SK-N-SH (cell line): Measurements from ENCODE around the gene CPHXL2. TPM values are rescaled to one million over a fixed set of nuclear protein-coding genes. Genes with fewer than 3 reads are reported as not detected.

Source experiments
- CTCF ChIA-PET: fragments of 300-600, 350-600 bp; formaldehyde crosslinking; extraction: SDS; loops from one replicate; lab custom pipeline; 2021; lab: Yijun Ruan, JAX
- POLR2A ChIA-PET: fragments of 350-600 bp; sonication (Branson Sonifier 250); formaldehyde crosslinking; extraction: SDS; loops from one replicate; lab custom pipeline; 2020; ENCODE audit warnings: antibody characterized with exemption, inconsistent platforms; lab: Yijun Ruan, JAX
- DNase-seq: peaks from one replicate; pipeline ENCODE4 v3.0.0; 2012
- H2AFZ ChIP-seq: fragments of 200-600 bp; sonication (generic); 2 replicates; pipeline ENCODE4 v1.8.1; 2016; ENCODE audit warnings: antibody characterized with exemption, mild to moderate bottlenecking, low read depth
- H3F3A ChIP-seq: fragments of 200-600 bp; sonication (generic); replicated peaks from 2 replicates; pipeline ENCODE3; 2016; ENCODE audit warnings: antibody characterized with exemption, mild to moderate bottlenecking; ENCODE audit not compliant: insufficient read depth
- H3K27ac ChIP-seq, 2 experiments: fragments of 200-500 bp in 1 of 2; fragments of 200-600 bp in 1 of 2; sonication (Bioruptor generic) in 1 of 2; sonication (generic), shearing (Covaris generic) in 1 of 2; 2 replicates each; pipeline versions ENCODE4 v1.5.1 to v1.6.1; 2014 to 2016; ENCODE audit warnings: low read depth in 2 of 2, inconsistent platforms in 1 of 2, low read length in 1 of 2, mild to moderate bottlenecking in 1 of 2, mixed read lengths in 1 of 2
- H3K27me3 ChIP-seq: fragments of 200-600 bp; sonication (generic), shearing (Covaris generic); 2 replicates; pipeline ENCODE4 v1.6.1; 2016; ENCODE audit warnings: mixed run types; ENCODE audit not compliant: insufficient read depth
- H3K36me3 ChIP-seq, 2 experiments: fragments of 200-500 bp in 1 of 2; fragments of 200-600 bp in 1 of 2; sonication (Bioruptor generic) in 1 of 2; sonication (generic) in 1 of 2; replicated peaks in 1 of 2; 2 replicates each; pipeline versions ENCODE3 to v1.5.1; 2014 to 2016; ENCODE audit warnings: low read length in 1 of 2, mild to moderate bottlenecking in 1 of 2; ENCODE audit not compliant: insufficient read depth in 2 of 2, control insufficient read depth in 1 of 2
- H3K4me1 ChIP-seq, 2 experiments: fragments of 200-500 bp in 1 of 2; fragments of 200-600 bp in 1 of 2; sonication (Bioruptor generic) in 1 of 2; sonication (generic), shearing (Covaris generic) in 1 of 2; 2 replicates each; pipeline versions ENCODE4 v1.5.1 to v1.6.1; 2014 to 2016; ENCODE audit warnings: low read depth in 1 of 2, low read length in 1 of 2, mixed run types in 1 of 2; ENCODE audit not compliant: insufficient read depth in 2 of 2, control insufficient read depth in 1 of 2
- H3K4me2 ChIP-seq: fragments of 200-600 bp; sonication (generic), shearing (Covaris generic); 2 replicates; pipeline ENCODE4 v1.6.1; 2017; ENCODE audit warnings: mixed run types
- H3K4me3 ChIP-seq, 2 experiments: fragments of 200-500 bp in 1 of 2; fragments of 200-600 bp in 1 of 2; sonication (Bioruptor generic) in 1 of 2; sonication (generic), shearing (Covaris generic) in 1 of 2; 2 replicates each; pipeline versions ENCODE4 v1.5.1 to v1.8.1; 2014 to 2016; ENCODE audit warnings: low read depth in 2 of 2, inconsistent platforms in 1 of 2, low read length in 1 of 2, mild to moderate bottlenecking in 1 of 2, mixed read lengths in 1 of 2, moderate library complexity in 1 of 2
- H3K79me2 ChIP-seq: fragments of 200-600 bp; sonication (generic); 2 replicates; pipeline ENCODE4 v1.8.1; 2017; ENCODE audit warnings: mild to moderate bottlenecking; ENCODE audit not compliant: insufficient read depth
- H3K9ac ChIP-seq: fragments of 200-600 bp; sonication (generic); 2 replicates; pipeline ENCODE4 v1.6.1; 2017; ENCODE audit warnings: mixed run types
- H3K9me2 ChIP-seq: fragments of 200-600 bp; sonication (generic); 2 replicates; pipeline ENCODE4 v1.6.1; 2017; ENCODE audit warnings: mixed run types
- H3K9me3 ChIP-seq: fragments of 200-600 bp; sonication (generic); 2 replicates; pipeline ENCODE4 v1.6.1; 2017; ENCODE audit warnings: mixed run types, mild to moderate bottlenecking, moderate library complexity
- H4K20me1 ChIP-seq: fragments of 200-600 bp; sonication (generic); 2 replicates; pipeline ENCODE4 v1.6.1; 2017; ENCODE audit warnings: mild to moderate bottlenecking, mixed run types; ENCODE audit not compliant: insufficient read depth
- CHD2 ChIP-seq: fragments of 150-350 bp; IDR thresholded peaks from 2 replicates; pipeline ENCODE4 v1.6.1; 2018; ENCODE audit warnings: low read length; ENCODE audit not compliant: partially characterized antibody
- EZH2phosphoT487 ChIP-seq: fragments of 200-600 bp; sonication (generic); IDR thresholded peaks from 2 replicates; pipeline ENCODE4 v1.6.1; 2017; ENCODE audit warnings: low read depth, mixed run types, mild to moderate bottlenecking, antibody characterized with exemption, moderate library complexity, borderline replicate concordance
- MEF2A ChIP-seq: IDR thresholded peaks from 2 replicates; pipeline ENCODE4 v1.4.0; 2012; ENCODE audit warnings: low read depth, borderline replicate concordance
- NFIC ChIP-seq: IDR thresholded peaks from 2 replicates; pipeline ENCODE4 v1.4.0; 2012; ENCODE audit warnings: borderline replicate concordance
- RAD21 ChIP-seq: IDR thresholded peaks from 2 replicates; pipeline ENCODE4 v1.6.1; 2012; ENCODE audit warnings: mild to moderate bottlenecking, low read length
- RFX5 ChIP-seq: IDR thresholded peaks from 2 replicates; pipeline ENCODE4 v1.6.1; 2012; ENCODE audit warnings: mild to moderate bottlenecking, improper control_type of control experiment, low read length
- TAF1 ChIP-seq: IDR thresholded peaks from 2 replicates; pipeline ENCODE4 v1.6.1; 2012; ENCODE audit warnings: low read depth, mild to moderate bottlenecking, low read length, moderate library complexity, borderline replicate concordance
- TCF12 ChIP-seq: IDR thresholded peaks from 2 replicates; pipeline ENCODE4 v1.4.0; 2012
- WGBS: methylation state at CpG from one replicate; pipeline ENCODE4 v1.1.6; 2017; ENCODE audit warnings: low lambda C conversion rate; 5-methylcytosine and 5-hydroxymethylcytosine counted together
- polyA plus RNA-seq, 3 experiments: library from polyadenylated mRNA; depleted of rRNA; stranded (reverse); fragments of >200 nt; gene quantifications; 2 replicates each; pipeline ENCODE4 v1.2.3, GENCODE V29; 2012
- TF ChIP-seq, protein P1 (sequence below): IDR thresholded peaks from 2 replicates; pipeline ENCODE4 v1.4.0; 2012; ENCODE audit warnings: low read depth, borderline replicate concordance
- TF ChIP-seq, protein P2 (sequence below): IDR thresholded peaks from 2 replicates; pipeline ENCODE4 v1.4.0; 2012; ENCODE audit warnings: low read depth
- TF ChIP-seq, protein P3 (sequence below): IDR thresholded peaks from 2 replicates; pipeline ENCODE4 v1.4.0; 2012; ENCODE audit warnings: low read depth, borderline replicate concordance
- TF ChIP-seq, protein P4 (sequence below): fragments of 150-350 bp; IDR thresholded peaks from 2 replicates; pipeline ENCODE4 v1.6.1; 2017; ENCODE audit warnings: antibody characterized with exemption, low read length, low read depth, borderline replicate concordance

CPHXL2 gene
- polyA plus RNA-seq, 1 of the 3 experiments (the other 2 are of a cell fraction) = not detected

DNA sequence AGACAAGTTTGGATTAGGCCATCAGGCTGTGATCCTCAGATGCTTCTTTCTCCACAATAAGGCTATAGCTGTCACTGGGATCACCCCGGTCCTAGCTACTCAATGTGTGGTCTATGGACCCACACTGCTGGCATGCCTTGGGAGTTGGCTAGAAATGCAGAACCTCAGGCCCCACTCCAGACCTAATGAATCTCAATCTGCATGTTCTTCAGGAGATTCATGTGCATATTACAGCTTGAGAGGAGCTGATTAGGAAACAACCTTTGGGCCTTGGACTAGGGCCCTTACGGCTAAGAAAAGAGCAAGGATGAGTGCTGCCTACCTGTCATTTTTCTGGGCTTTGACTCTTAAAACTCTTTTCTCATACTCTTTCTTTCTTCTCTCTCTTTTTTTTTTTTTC lies 61.2 kb downstream of the CPHXL2 start:
- peaks cover 4% of the 10 kb centered on the region; the same call in 1 of the 2 replicates for H4K20me1 ChIP-seq
- no peak for DNase-seq
- H3K36me3 ChIP-seq = peaks cover 54 to 75% of the 10 kb centered on the region in 2 experiments
- H3K79me2 ChIP-seq = peaks cover 6% of the 10 kb centered on the region; the same call in 1 of the 2 replicates
- H3K4me3 ChIP-seq = no peak overlapping the region
- ChIA-PET POLR2A (no interaction called here), CTCF (interaction anchor here (0.7 kb wide), 1 partner anchor 143 kb away, joined by 3 read pairs; no protein-coding TSS in a partner anchor)
- H3K9ac ChIP-seq = no peak overlapping the region
- H3K9me3 ChIP-seq = no peaks in the 10 kb centered on the region
- 97% methylated on average over 2 of the region's 2 CpGs for WGBS
- no peak for TF ChIP-seq RFX5
- TF ChIP-seq, protein P1, sequence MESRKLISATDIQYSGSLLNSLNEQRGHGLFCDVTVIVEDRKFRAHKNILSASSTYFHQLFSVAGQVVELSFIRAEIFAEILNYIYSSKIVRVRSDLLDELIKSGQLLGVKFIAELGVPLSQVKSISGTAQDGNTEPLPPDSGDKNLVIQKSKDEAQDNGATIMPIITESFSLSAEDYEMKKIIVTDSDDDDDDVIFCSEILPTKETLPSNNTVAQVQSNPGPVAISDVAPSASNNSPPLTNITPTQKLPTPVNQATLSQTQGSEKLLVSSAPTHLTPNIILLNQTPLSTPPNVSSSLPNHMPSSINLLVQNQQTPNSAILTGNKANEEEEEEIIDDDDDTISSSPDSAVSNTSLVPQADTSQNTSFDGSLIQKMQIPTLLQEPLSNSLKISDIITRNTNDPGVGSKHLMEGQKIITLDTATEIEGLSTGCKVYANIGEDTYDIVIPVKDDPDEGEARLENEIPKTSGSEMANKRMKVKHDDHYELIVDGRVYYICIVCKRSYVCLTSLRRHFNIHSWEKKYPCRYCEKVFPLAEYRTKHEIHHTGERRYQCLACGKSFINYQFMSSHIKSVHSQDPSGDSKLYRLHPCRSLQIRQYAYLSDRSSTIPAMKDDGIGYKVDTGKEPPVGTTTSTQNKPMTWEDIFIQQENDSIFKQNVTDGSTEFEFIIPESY = no peak
- no peak for TF ChIP-seq MEF2A
- no peak for TF ChIP-seq EZH2phosphoT487
- no peak for TF ChIP-seq NFIC
- no peak for TF ChIP-seq CHD2
- no peak for TF ChIP-seq RAD21
- TF ChIP-seq, protein P2, sequence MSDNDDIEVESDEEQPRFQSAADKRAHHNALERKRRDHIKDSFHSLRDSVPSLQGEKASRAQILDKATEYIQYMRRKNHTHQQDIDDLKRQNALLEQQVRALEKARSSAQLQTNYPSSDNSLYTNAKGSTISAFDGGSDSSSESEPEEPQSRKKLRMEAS = no peak
- TF ChIP-seq, protein P3, sequence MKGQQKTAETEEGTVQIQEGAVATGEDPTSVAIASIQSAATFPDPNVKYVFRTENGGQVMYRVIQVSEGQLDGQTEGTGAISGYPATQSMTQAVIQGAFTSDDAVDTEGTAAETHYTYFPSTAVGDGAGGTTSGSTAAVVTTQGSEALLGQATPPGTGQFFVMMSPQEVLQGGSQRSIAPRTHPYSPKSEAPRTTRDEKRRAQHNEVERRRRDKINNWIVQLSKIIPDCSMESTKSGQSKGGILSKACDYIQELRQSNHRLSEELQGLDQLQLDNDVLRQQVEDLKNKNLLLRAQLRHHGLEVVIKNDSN = no peak
- TF ChIP-seq, protein P4, sequence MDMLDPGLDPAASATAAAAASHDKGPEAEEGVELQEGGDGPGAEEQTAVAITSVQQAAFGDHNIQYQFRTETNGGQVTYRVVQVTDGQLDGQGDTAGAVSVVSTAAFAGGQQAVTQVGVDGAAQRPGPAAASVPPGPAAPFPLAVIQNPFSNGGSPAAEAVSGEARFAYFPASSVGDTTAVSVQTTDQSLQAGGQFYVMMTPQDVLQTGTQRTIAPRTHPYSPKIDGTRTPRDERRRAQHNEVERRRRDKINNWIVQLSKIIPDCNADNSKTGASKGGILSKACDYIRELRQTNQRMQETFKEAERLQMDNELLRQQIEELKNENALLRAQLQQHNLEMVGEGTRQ = no peak
- no peak for TF ChIP-seq TAF1
- no peak for TF ChIP-seq TCF12
- no peak overlapping the region for H2AFZ ChIP-seq
- H3K9me2 ChIP-seq = no peaks in the 10 kb centered on the region
- peak overlapping the region in 1 of 2 experiments; percentile 84; a peak in 2 of 4 replicates for H3K27ac ChIP-seq
- H3K4me1 ChIP-seq = peaks cover 5 to 12% of the 10 kb centered on the region in 2 experiments; a peak in 3 of 4 replicates
- no peak overlapping the region; the same call in 1 of the 2 replicates for H3K4me2 ChIP-seq
- no peaks in the 10 kb centered on the region for H3K27me3 ChIP-seq
- peaks cover 29% of the 10 kb centered on the region for H3F3A ChIP-seq
